ENCODE results near the gene PLSCR4.

DNA sequence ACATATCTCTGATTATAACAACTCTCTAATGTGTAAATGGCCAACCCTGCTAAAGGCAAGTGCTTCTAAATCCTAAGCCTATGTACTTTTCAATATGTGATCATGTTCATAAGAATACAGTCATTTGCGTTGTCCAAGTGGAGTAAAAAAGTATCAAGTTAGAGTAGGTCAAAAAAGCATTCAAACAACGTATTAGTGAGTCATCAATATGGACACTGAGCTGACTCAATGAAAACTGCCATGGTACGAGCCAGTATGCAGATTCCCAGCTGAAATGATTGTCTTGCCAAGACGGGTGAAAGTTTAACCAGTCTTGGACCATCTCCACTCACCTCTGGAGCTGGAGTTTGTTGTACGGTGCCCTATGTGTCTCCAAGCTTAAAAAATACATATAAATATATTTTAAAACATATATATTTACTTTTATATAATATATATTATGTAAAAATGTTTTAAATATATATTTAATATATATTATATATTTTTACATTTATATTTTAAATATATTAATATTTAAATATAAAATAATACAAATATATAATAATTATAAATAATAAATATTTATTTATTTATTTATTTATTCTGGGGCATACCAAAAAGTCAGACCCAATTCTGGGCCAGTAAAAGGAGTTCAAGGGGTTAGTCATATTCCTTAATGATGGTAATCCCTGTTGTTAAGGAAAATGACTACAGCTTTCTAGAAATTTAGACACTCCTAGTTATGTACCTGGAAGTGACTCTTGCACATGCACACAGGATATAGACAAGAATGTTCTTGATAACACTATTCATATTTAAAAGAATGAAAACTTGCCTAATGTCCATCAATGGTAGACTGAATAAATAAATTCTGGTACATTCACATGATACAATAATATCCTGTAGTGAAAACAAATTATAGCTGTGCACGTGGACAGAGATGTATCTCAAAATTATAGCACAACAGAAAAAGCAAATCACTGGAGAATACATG lies 27.2 kb downstream of the PLSCR4 start:
- TF ChIP-seq, protein P1, sequence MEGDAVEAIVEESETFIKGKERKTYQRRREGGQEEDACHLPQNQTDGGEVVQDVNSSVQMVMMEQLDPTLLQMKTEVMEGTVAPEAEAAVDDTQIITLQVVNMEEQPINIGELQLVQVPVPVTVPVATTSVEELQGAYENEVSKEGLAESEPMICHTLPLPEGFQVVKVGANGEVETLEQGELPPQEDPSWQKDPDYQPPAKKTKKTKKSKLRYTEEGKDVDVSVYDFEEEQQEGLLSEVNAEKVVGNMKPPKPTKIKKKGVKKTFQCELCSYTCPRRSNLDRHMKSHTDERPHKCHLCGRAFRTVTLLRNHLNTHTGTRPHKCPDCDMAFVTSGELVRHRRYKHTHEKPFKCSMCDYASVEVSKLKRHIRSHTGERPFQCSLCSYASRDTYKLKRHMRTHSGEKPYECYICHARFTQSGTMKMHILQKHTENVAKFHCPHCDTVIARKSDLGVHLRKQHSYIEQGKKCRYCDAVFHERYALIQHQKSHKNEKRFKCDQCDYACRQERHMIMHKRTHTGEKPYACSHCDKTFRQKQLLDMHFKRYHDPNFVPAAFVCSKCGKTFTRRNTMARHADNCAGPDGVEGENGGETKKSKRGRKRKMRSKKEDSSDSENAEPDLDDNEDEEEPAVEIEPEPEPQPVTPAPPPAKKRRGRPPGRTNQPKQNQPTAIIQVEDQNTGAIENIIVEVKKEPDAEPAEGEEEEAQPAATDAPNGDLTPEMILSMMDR (IDR thresholded peaks at IDR 0.05; ENCODE audit: control extremely low read depth in 1 of 3, insufficient read depth in 1 of 3, low read depth in 1 of 3, low read length in 3 of 3) = no peak
- TF ChIP-seq TCF12 (IDR thresholded peaks at IDR 0.05; ENCODE audit: low read depth, low read length) = no peak
- TF ChIP-seq ZNF274 (IDR thresholded peaks at IDR 0.05; ENCODE audit: borderline replicate concordance, extremely low read depth, low read length) = no peak
- no peak for TF ChIP-seq RAD21 (IDR thresholded peaks at IDR 0.05 in 1 of 2, conservative IDR thresholded peaks at IDR 0.05 in 1 of 2; ENCODE audit: low read depth in 2 of 2, low read length in 2 of 2)
- no peak for TF ChIP-seq POLR2A (IDR thresholded peaks at IDR 0.05; ENCODE audit: control extremely low read depth in 1 of 2, low read depth in 2 of 2, low read length in 2 of 2)
- TF ChIP-seq TAF1 (IDR thresholded peaks at IDR 0.05; ENCODE audit: low read depth, low read length) = no peak
- TF ChIP-seq EP300 (IDR thresholded peaks at IDR 0.05; ENCODE audit: borderline replicate concordance in 1 of 2, low read depth in 2 of 2, low read length in 2 of 2) = no peak
- TF ChIP-seq NANOG (IDR thresholded peaks at IDR 0.05; ENCODE audit: insufficient read depth, low read depth, low read length, poor library complexity, severe bottlenecking) = no peak
- TF ChIP-seq, protein P2, sequence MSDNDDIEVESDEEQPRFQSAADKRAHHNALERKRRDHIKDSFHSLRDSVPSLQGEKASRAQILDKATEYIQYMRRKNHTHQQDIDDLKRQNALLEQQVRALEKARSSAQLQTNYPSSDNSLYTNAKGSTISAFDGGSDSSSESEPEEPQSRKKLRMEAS (IDR thresholded peaks at IDR 0.05) = no peak
- no peak for TF ChIP-seq CHD2 (IDR thresholded peaks at IDR 0.05; ENCODE audit: low read length)
- no peak for TF ChIP-seq RBBP5 (IDR thresholded peaks at IDR 0.05; ENCODE audit: borderline replicate concordance, low read depth, low read length)
- no peak for TF ChIP-seq HDAC2 (IDR thresholded peaks at IDR 0.05; ENCODE audit: borderline replicate concordance in 1 of 2, low read depth in 2 of 2, low read length in 2 of 2)
- TF ChIP-seq TBP (IDR thresholded peaks at IDR 0.05; ENCODE audit: low read depth, low read length) = no peak
- TF ChIP-seq, protein P3, sequence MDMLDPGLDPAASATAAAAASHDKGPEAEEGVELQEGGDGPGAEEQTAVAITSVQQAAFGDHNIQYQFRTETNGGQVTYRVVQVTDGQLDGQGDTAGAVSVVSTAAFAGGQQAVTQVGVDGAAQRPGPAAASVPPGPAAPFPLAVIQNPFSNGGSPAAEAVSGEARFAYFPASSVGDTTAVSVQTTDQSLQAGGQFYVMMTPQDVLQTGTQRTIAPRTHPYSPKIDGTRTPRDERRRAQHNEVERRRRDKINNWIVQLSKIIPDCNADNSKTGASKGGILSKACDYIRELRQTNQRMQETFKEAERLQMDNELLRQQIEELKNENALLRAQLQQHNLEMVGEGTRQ (IDR thresholded peaks at IDR 0.05; ENCODE audit: low read length) = no peak
